ENCODE results near the gene ACP2.

ACP2 gene, protein sequence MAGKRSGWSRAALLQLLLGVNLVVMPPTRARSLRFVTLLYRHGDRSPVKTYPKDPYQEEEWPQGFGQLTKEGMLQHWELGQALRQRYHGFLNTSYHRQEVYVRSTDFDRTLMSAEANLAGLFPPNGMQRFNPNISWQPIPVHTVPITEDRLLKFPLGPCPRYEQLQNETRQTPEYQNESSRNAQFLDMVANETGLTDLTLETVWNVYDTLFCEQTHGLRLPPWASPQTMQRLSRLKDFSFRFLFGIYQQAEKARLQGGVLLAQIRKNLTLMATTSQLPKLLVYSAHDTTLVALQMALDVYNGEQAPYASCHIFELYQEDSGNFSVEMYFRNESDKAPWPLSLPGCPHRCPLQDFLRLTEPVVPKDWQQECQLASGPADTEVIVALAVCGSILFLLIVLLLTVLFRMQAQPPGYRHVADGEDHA

DNA sequence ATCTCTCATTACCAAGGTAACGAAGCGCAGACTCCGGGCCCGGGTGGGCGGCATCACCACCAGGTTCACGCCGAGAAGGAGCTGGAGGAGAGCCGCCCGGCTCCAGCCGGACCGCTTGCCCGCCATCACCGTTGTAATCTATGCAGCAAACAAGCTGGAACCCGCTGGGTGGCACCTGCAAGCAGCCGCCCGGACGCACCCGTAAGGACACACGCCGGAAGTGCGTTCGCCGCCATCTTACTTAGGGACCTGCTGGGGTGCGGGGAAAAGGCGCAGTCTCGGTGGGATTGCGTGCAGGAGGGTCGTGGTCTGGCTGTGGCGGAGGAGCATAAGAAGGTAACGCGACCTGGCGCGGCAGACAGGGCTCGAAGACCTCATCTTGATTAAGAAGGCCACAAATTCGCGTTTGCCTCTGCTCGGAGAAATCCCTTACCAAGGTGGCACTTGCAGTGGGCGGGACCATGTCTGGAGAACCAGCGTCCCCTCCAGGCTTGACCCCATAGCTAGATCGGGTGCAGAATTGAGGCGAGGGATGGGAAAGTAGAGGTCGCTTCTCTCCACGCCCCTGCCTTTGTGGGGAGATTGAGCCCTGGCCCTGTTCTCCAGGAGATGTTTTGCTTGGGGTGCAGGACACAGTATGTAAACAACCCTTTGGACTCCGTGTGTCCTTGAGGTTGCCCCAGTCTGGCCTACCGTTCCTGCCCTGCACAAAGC, at the start of gene ACP2:
TSS of gene ACP2 (minus strand) at position 151 of the 714 bp plus-strand sequence. CDS start at position 126, 25 bp downstream.
- peak; percentile 90 for DNase-seq

DNA sequence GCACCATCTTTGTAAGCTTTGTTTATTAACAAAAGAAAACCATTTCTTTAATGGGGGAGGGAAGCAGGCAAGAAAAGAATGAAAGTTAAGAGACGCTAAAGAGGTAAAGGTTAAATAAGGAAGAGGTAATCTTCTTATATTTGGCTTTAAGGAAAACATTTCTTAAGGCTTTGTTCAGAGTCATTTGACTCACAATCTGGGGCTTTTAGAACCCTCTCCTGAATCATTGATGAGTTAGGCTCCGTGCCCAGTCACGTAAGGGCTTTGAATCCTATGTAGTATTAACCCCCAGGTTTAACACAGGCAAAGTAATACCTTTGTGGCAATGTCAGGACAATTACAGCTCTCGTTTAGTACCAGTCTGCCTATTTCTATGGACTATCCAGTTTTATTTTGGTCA, 47.4 kb upstream of the ACP2 start:
- DNase-seq = no peak

DNA sequence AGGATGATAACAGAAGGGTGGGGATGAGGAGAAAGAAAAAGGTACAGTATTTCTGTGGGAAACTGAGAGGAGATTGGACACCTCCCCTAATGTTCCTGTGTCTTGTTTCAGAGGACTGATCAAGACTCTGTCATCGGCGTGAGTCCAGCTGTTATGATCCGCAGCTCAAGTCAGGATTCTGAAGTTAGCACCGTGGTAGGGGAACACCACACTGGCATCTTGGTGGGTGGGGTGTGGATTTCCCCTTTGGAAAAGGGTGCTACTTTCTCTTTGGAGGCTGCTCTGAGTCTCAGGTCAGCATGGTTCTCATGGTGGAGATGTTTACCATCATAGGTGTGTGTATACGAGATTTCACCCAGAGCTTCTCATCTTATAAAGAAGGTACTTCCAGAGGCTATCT, 46.8 kb upstream of the ACP2 start:
- no peak for DNase-seq

DNA sequence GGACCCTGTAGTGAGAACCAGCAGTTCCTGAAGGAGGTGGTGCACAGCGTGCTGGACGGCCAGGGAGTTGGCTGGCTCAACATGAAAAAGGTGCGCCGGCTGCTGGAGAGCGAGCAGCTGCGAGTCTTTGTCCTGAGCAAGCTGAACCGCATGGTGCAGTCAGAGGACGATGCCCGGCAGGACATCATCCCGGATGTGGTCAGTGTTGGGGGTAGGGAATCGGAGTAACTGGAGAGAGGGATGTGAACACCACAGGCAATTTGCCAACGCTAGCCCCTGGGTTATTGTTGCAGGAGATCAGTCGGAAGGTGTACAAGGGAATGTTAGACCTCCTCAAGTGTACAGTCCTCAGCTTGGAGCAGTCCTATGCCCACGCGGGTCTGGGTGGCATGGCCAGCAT, 41.2 kb upstream of the ACP2 start:
- DNase-seq = no peak

DNA sequence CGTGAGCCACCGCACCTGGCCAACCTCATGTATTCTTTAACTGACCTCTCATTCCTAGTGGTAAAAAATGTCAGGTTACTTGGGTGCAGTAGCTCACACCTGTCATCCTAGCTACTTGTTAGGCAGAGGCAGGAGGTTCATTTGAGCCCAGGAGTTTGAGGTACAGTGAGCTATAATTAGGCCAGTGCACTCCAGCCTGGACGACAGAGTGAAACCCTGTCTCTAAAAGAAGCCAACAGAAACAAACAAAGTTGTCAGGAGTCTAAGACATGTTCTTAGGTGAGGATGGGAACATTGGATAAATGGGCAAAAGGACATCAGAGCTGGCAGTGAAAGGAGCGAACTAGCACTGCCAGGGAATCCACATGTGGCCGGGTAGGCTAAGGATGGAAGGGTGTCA, 39.5 kb upstream of the ACP2 start:
- DNase-seq = no peak

DNA sequence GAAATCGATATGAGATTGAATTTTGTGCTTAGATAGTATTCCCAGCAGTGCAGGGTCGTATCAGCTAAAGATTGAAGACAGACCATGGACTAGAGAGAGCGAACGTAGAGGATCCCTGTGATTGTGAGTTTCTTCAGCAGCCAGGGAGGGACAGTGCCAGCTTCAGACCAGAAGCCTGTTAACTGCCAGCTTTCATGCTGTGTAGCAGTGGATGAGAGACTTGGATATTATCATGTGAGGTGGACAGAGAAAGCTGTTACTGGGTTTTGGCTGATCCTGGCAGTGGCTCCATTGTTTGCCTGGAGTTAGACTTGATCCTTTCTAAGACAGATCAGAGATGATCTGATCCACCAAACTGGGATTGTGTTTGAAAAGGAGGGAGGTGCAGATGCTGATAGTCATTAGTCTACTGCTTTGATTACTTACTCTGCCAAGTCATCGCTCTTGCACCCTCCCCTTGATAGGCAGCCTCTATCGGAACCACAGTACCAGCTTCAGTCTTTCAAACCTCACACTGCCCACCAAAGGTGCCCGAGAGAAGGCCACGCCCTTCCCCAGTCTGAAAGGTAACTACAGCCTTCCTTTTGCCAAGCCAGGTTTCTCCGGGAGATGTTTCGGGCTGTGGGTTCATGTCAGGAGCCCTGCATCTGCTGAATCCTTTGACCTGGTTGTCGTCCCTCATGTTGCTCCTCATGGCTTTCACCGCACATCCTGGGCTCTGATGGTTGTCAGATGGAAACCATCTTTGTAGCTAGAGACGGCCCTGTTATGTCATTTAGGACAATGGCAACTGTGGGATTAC, 37.6 kb upstream of the ACP2 start:
- DNase-seq = no peak

DNA sequence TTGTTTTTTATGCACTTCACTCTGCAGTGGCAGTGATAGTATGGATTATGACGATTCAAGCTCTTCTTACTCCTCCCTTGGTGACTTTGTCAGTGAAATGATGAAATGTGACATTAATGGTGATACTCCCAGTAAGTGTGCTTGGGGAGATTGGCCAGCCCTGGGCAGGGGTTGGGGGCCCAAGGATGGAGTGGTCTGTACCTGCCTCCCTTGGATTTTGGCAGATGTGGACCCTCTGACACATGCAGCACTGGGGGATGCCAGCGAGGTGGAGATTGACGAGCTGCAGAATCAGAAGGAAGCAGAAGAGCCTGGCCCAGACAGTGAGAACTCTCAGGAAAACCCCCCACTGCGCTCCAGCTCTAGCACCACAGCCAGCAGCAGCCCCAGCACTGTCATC, 35.5 kb upstream of the ACP2 start:
- no peak for DNase-seq

DNA sequence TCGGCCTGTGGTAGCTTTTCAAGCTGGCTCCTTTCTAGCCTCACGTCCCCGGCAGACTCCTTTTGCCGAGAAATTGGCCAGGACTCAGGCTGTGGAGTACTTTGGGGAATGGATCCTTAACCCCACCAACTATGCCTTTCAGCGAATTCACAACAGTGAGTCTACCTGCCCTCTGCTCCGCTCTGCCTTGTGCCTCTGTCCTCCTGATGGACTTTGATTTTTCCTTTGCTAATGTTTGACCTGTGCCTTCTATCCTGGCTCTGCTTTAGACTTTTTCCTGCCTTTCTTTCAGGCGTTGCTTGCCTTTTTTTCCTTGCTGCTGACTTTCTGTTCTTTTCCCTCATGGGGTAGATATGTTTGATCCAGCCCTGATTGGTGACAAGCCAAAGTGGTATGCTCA, 33.8 kb upstream of the ACP2 start:
- DNase-seq = no peak

DNA sequence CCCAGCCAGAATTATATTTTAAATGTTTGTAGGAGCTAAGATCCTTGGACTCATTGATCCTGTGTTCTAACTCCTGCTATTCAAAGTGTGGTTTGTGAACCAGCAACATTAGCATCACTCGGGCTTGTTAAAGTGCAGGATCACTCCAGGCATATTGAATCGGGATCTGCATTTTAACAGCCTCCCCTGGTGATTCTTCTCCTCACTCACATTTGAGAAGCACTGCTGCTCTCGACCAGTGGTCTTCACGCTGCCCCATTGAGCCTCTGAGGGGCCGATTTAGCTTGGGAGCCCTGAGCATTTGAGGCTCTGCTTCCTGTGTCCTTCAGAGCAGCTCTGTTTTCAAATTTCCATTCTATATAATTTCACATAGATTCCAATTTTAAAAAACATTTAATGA, 32.2 kb upstream of the ACP2 start:
- no peak for DNase-seq

DNA sequence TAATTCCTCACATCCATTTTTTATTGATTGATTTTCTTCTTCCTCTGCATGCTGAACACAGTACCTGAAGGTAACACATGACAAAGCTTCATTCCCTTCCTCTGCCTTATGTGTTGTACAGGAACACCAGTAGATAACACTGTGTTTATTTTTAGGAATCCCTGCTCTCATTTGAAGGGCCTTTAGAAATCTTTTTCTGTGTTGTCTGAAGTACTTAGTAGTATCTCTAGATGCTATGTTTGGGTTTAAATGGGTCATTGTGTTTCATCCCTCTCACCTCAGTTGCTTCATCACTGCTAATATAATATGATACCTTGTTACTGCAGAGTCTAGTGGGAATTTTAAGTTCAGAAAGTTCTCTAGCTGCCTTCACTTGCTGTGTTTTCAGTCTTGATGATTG, 31.5 kb upstream of the ACP2 start:
- DNase-seq = no peak

DNA sequence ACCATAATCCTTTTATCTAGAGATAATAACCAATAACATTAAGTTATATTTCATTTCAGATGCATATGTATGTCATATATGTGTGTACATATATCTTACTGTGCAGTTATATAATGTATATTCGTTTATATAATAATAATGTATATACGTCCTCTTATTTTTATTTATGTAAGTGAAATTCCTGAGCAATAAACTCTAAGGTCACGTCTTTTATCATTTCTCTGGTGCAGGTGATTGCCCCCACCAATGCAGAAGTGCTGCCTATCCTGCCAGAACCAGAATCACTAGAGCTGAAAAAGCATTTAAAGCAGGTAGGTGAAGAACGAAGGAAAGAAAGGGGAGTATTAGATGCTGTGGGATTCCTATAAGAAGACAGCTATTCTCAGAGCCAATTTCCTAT, 30.2 kb upstream of the ACP2 start:
- no peak for DNase-seq

DNA sequence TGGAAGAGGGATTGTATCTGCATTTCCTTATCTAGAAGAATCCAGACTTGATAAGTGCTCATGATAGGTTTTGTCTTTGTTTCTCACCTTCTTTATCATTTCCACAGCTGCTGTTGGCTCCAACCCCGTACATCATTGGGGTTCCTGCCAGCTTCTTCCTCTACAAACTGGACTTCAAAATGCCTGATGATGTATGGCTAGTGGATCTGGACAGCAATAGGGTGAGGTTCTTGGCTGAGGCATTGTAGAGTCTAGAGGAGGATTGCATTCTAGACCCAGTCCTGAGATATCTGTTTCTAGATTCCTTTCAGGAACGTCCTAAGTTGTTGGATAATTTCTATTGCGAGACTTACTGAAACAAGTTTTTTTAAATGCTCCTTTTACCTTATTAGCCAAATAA, 29.4 kb upstream of the ACP2 start:
- peak; percentile 34 for DNase-seq

DNA sequence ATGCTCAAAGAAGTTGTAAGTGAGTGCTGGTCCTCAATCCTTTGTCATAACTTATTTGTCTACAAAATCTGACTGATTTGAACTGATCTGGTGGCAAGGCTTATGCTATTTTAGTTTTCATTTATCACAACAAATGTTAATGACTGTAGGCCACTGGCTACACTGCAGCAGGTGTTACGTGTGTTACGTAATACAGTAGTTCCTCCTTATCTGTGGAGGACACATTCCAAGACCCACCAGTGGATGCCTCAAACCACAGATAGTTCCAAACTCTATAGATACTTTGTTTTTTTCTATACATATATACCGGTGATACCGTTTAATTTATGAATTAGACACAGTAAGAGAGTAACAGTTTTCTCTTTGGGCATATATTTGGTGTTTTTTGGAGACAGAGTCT, 28.3 kb upstream of the ACP2 start:
- DNase-seq = peak; percentile 66

DNA sequence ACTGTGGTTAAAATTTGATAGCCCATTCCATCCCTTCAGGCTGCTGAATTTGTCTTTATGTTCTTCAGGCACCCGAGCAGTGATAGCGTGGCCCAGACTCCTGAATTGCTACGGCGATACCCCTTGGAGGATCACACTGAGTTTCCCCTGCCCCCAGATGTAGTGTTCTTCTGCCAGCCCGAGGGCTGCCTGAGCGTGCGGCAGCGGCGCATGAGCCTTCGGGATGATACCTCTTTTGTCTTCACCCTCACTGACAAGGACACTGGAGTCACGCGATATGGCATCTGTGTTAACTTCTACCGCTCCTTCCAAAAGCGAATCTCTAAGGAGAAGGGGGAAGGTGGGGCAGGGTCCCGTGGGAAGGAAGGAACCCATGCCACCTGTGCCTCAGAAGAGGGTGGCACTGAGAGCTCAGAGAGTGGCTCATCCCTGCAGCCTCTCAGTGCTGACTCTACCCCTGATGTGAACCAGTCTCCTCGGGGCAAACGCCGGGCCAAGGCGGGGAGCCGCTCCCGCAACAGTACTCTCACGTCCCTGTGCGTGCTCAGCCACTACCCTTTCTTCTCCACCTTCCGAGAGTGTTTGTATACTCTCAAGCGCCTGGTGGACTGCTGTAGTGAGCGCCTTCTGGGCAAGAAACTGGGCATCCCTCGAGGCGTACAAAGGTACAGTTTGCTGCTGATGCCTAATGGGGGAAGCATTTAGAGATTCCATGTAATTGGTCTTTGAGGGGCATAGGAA, 26.1 kb upstream of the ACP2 start:
- no peak for DNase-seq

DNA sequence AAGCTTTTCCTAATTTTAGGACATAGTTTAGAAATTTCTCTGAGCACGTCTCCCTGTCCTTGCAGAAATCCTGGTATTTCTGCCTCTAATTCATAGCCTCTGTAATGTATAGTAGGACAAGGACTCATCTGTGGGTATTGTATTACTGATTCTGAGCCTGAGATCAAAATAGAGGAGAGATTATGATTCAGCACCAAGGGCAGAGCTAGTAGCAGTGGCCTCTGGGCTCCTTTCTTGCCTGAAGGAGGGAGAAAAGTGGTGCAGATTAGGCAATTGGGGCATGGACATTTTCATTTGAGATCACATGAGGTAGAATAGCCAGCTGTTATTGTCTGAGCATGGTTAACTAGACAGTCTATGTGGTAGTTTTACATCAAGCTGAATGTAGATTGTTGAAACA, 24.1 kb upstream of the ACP2 start:
- DNase-seq = peak; percentile 33

DNA sequence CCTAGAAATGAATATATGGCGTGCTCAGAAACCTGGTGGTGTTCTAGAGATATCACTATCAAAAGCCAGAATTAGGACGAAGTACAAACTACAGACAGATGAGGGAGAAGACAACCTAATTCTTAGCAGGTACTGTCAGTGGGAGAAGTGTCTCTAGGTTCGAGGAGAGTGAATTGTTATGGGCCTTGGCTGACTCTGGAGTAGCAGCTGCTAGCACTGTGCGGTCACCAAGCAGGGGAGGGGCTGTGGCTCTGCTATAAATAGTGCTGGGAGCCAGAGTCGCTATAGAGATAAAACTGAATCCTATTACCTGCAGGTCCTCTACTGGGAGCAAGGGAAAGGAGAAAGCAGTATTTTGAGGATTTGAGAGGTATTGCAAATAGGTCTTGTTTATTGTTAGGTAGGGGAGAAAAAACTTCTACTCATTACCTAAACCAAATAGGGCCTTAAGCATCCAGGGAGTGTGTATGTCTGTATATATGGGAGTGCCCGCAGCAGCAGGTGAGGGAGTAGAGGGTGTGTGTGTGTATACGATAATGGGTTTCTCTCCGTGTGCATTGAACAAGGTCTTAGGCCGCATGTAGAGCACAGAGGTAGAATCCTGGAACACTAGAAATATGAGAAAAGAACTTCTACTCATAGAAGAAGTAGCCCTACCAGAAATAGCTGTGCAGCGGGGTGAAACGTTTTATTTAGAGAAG, 23.5 kb upstream of the ACP2 start:
- DNase-seq = peak; percentile 48

DNA sequence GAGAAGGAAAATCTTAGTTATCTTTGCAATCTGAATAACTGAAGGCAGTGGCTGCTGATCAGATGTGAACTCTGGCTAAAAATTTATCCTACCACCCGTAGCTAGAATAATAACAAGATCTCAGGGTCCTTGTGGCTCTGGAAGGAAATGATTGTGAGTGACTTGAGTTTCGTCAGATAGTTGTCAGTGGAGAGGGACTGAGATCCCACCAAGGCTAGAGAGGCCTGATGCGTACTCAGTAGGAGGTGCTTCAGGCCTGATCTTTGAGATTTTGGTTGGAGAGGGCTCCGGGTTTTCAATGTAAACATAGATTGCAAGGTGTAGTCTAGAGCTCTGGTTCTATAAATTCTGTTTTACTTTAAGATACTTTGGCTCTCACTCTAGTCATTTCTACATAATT, 22.7 kb upstream of the ACP2 start:
- DNase-seq = no peak

DNA sequence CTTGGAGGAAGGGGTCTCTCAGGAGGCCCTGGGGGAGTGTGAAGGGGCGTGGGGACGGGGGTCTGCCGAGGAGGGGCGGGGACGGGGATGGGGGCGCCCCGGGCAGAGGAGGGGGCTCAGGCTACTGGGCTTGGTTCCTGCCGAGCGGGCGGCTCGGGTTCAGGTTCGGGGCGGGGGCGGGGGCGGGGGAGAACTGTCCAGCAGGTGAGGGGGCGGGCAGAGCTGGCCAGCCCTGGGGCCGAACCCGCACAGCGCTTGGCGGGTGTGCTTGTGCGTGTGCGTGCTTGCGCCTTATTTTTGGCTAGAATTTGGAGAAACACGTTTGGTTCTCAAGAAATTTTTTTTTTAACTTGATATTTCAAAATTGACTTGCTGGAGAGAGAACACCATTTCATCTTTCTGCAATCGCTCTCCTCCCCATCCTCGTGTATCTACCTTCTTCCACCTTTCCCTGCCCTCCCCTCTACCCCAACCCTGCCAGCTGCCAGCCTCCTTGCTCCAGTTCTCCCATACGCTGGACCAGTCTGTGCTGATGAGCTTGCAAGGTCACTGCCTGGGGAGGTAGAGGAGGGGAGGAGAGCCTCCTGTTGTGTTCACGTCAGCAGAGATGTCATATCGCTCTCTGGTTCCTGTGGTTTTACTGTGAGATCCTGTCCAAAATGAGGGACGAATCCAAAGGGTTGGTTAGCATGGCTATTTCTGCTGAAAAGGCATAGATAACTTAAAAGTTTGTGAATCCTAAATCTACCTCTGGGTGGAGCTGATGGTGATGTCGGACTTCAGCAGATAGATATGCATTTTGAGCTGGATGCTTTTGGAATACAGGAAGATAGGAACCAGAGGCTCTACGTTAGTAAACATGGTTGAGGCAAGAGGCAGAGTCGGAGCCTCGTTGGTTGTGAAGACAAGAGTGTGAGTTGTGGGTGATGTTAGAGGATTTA, 22.0 kb upstream of the ACP2 start:
- DNase-seq = peak; percentile 84

DNA sequence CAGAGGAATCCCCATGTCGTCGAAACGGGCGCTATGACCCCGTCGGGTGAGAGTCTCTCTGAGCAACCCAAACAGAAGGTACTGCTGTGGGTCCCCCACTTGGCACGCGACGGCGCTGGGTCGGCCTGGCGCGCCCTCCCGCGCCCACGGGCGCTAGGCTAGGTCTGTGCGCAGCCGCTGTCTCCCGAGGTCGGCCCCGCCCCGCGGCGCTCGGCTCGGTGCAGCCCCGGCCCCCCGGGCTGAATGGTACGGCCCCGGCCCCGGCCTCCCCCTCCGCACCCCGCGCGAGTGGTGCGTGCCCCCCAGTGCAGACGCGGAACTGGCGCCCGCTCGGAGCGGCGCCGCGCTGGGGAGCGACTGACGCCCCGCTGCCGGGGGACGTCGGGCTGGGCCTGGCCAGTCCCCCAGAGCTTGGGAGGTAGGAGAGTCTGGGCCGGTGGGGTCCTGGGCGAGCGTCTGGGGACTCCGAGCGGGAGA, 21.3 kb upstream of the ACP2 start, which contains the start of gene MADD:
TSS of gene MADD (plus strand) at position 305 of the 477 bp plus-strand sequence.
- peak; percentile 95 for DNase-seq

DNA sequence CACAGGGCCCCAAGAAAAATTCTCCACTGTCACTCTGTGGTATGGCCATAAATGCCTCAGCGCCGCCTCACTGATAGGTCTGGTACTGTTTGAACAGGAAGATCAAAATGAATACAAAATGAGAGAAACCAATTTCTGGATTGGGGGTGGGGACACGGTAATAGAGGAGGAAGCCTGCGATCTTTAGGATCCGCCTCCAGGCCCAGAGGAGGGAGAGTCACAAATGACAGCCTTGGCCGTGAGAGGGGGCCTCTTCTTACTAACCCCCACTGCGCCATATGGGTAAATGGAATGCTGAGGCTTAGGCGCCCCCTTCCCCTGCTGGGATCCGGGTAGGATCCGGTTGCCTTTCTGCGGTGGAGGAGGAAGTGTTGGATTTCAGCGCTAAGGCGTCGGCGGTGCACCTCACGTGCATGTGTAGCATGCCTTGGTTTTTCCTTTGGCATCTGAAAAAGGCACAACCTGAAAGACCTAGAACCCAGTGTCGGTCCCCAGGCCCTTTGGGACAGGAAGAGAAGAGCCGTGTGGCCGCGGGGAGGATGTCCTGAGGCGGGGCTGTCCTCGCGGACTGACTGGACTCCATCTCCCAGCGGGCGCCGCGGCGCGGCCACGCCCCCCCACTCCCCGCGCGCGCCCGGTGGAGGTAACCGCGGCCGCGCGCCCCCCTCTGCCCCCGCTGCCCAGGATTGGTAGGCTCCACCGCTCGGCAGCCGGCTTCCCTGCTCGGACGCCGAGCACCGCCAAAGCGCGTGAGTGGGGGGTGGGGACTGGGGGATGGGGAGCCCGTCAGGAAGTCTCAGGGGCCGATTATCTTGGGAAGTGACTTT, 20.6 kb upstream of the ACP2 start:
- peak; percentile 98 for DNase-seq
